ENCODE results near the gene NEXN.

NEXN gene

GRCh38 chr1:77888081-77888780, at the start of gene NEXN:
TSS of gene NEXN (plus strand) at chr1:77888624. CDS start at chr1:77916107, 27,483 bp downstream.
- peak; percentile 89 for DNase-seq

DNA sequence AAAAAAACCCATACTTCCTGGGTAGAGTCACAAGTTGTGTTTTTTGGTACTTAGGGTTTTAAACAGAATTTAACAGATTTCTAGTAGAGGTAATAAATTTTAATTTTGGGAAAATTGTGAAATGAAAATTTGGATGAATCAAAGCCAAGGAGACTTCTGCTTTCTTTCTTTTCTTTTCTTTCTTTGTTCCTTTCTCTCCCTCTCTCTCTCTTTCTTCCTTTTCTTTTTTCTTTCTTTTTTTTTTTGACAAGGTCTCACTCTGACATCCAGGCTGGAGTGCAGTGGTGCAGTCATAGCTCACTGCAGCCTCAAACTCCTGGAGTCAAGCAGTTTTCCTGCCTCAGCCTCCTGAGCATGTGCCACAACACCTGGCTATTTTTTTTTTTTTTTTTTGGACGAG, 46.9 kb upstream of the NEXN start:
- no peak for DNase-seq

- no peak for DNase-seq
Observed at GRCh38 chr1:77845951-77846350, 42.5 kb upstream of the NEXN start.

DNA sequence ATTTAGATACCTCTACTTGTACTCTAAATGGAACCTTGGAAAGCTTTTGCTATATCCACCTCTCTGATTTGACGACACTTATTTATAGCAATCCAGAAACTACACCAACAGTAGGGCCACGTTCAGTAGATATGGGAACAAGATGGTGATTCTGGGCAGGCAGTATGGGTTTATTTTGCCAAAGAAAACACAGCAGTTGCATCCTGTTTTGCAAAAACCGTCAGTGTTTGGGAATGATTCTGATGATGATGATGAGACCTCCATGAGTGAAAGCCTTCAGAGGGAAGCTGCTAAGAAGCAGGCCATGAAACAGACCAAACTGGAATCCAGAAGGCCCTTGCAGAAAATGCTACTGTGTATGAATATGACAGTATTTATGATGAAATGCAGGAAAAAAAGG, 41.5 kb upstream of the NEXN start:
- DNase-seq, result no peak

DNA sequence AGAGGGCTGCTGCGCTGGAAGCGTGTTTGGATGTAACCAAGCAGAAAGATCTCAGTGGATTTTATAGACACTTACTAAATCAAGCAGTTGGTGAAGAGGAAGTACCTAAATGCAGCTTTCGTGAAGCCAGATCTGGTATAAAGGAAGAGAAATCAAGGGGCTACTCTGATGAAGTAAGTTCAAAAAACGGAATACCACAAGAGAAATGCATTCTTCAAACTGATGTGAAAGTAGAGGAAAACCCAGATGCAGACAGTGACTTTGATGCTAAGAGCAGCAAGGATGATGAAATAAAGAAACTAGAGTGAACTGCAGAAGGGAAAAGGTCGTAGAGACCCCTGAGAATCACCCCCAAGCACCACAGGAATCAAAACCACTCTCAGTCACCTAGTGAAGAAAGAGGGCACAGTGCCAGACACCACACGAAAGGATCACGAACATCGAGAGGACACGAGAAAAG, 40.8 kb upstream of the NEXN start:
- no peak for DNase-seq

GRCh38 chr1:77850082-77850481, 38.3 kb upstream of the NEXN start:
- no peak for DNase-seq

- DNase-seq, result peak; percentile 24
Observed at GRCh38 chr1:77857552-77857951, 30.9 kb upstream of the NEXN start.

DNA sequence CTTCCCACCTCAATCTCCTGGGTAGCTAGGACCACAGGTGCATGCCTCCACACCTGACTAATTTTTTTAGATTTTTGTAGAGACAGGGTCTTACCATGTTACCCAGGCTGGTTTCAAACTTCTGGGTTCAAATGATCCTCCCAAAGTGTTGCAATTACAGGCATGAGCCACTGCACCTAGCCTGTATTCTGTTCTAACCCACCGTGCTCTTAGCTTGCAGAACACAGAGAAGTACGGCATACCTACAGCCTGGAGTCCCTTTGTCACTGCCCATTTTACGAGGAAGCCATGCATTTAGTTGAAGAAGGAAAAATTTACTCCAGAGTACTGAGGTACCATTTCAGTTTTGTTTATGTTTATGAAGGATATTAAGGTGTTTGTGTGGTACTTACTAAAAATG, 29.7 kb upstream of the NEXN start:
- DNase-seq, result no peak

DNA sequence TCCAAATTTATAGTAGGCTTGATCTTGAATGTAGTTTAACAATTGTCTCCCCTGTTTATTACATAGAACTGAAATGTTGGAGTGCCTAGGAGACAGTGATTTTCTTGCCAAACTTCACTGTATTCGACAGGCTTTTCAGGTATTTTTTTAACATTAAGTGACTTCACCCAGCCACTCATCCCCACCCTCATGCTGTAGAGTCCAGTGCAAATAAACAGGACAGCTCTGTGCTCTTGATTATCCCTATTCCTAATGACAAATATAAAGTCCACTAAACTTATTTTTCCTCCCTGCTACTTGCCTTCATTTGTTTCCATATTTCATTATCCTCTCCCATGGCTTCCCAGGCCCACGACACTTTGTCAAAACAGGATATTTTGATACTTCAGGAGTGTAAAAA, 29.2 kb upstream of the NEXN start:
- DNase-seq, result no peak

GRCh38 chr1:77866296-77866695, 22.1 kb upstream of the NEXN start:
- no peak for DNase-seq

DNA sequence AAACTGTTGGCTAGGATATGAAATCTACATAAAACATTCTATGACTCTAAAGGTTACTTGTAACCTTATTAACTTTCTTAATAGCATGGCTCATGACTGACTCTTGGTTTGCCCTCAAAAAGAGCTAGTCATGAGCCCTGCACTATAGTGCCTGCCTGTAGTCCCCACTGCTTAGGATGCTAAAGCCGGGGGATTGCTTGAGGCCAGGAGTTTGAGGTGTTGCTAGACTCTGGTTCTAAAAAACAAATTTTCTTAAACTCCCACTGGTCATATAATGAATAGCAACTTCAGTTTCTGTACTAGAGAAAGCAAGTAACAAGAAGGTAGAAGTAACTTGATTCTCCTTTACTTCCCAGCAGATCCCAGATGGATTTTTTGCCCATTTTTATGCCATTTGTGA, 15.8 kb upstream of the NEXN start:
- no peak for DNase-seq

GRCh38 chr1:77873461-77873860, 15.0 kb upstream of the NEXN start:
- DNase-seq, result no peak

DNA sequence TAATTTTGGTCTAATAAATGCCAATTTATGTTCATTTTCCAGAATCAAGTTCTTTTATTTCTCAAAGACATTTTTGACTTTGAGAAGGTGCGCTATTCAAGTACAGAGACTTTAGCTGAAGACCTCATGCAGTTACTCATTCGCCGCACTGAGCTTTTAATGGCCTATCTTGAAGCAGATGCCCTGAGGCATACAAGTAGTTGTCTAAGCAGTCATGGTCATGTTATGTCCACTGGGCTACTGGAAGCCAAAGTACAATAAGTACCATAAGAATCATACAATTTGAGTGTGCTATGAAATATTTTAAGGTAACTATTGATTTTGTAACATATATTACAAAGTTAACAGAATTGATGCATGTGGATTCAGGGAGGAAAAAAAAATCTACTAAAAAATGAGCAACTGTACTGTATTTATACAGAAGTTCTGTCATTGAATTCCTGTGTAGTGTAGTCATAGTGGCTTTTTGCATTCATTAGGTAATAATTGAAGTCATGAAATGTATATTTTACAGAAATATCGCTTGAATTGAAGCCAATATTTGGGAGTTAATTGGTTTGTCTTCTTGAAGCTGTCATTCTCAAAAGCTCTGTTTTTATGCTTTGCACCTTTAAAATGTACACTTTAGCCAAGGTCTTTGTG, 13.5 kb upstream of the NEXN start:
- peak; percentile 46 for DNase-seq

DNA sequence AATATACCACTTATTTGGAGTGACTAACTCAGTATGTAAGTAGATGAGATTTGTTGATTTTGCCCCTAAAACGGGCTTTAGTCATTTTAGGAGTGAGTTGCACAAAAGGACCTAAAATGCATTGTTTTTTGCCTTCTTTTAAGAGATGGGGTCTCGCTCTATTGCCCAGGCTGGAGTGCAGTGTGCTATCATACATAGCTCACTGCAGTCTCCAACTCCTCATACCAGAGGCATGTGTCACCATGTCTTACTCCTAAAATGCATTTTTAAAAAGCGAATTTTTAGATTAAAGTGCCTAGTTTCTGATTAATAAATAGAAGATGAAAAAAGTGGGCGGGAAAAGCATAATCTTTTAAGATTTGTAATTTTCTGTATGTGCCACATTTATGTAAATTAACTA, 11.5 kb upstream of the NEXN start:
- peak; percentile 59 for DNase-seq

GRCh38 chr1:77881061-77881460, 7.4 kb upstream of the NEXN start:
- no peak for DNase-seq

GRCh38 chr1:77882411-77882810, 6.0 kb upstream of the NEXN start:
- no peak for DNase-seq

DNA sequence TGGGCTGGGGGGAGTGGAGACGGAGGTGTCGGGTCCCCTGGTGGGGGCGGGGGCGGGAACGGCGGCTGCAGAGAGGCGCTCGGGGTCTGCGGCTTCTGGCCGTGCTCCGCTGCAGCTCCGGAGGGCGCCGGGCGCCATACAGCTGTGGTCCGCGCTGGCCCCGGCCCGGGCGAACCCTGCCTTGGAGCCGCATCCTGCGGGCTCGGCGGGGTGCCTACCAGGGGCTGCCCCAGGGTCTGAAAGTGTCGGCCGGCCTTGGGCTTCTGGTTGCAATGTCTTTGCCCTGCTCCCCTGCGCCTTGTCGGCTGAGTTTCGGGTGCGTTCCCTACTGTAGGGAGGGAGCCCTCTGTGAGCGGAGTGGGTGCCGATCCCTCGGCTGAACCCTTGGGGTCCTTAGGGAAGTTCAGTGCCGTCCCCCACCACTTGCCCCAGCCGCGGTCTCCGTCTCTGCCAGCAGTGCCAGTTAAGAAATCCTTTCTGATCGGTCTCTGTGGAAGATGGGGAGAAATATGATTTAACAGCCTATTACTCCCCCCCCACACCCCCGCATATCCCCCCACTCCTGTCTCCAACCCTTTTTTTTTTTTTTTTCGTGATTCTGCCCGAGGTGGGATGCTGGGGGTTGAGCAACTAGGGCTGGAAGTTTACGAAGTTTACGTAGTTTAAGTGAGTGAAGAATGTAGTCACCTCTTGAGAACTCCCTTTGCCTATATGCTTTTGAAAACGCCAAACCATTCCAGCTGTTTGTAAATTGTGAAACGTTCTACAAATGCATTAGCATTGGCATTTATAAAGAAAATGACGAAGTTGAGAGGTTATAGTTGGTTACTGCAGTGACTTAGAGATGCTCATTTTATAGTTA, 588 bp downstream of the NEXN start:
- DNase-seq, result peak; percentile 69

DNA sequence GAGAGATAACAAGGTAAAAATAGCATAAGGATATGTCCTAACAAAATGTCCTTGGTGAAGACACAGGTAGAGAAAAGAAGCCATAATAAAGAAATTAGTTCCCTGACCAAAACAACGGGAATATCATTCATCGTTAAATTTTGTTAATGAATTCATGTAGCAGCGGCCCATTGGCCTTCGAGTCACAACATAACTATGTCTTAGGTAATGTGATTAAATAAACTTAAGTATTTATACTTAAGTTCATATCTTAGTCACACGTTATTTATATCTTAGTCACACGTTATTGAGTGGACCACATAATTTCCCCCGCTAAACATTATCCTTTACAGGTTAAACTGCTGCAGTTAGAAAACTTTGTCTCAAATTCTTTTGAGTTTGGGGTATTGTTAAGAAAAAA, 1.2 kb downstream of the NEXN start:
- DNase-seq, result peak; percentile 80

GRCh38 chr1:77891200-77891599, 2.8 kb downstream of the NEXN start:
- DNase-seq, result no peak

DNA sequence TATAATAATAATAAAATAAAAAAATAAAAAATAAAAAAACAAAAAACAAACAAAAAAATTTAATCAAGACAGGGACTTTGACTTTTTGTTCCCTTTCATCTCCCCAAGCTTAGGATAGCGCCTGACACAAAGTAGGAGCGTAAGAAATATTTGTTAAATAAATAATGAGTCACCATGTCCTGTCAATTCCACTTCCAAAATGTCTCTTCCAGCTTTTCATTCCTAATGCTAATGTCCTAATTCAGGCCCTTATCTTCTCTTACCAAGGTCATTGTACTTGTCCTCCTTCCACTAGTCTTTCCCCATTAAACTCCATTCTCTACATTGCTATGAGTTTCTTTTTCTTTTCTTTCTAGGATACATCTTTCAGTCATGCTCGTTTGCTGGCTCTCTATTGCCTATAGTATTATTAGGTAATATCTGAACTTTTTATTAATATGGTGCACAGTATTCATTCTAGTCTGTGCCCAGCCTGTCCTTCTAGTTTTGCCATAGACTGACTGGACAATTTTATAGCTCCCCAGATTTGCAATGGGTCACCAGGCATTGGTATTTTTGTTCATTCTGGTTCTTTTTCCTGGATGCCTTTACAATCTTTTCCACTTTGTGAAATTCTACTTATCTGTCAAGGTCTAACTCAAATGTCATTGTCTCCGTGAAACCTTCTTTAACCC, 11.4 kb downstream of the NEXN start:
- no peak for DNase-seq

- peak; percentile 63 for DNase-seq
Observed at GRCh38 chr1:77900687-77901293, 12.4 kb downstream of the NEXN start.

- no peak for DNase-seq
Observed at GRCh38 chr1:77905603-77906002, 17.2 kb downstream of the NEXN start.

All from fibroblast of upper back skin (primary cell).